Activated CD8-positive, alpha-beta memory T cell treated with anti-CD3 and anti-CD28 coated beads, Interleukin-2, amount 50 U/mL, for 4 hours (primary cell): ENCODE measurements around the gene CHRND.
"Not testable (repeated sequence)": the region's sequence is repeated elsewhere in the genome, so short reads cannot be mapped to it uniquely, and the experiment has no call there.

Experiments used
- DNase-seq: peaks from one replicate; pipeline ENCODE4 v3.0.0-alpha.2; 2020

Gene CHRND

GRCh38 chr2:232543928-232544631 is 18.1 kb downstream of the CHRND start:
- no peak for DNase-seq

GRCh38 chr2:232544674-232545073 is 18.7 kb downstream of the CHRND start:
- DNase-seq, result no peak

GRCh38 chr2:232545511-232546375 is 19.8 kb downstream of the CHRND start:
- no peak for DNase-seq

- no peak for DNase-seq
These were observed 22.0 kb downstream of the CHRND start for GRCh38 chr2:232547991-232548390.

- DNase-seq, result no peak
These were observed 23.8 kb downstream of the CHRND start for GRCh38 chr2:232549655-232550353.

- peak; percentile 90 for DNase-seq
These were observed 24.6 kb downstream of the CHRND start, which contains the start of the genes EIF4E2 and TIGD1 for GRCh38 chr2:232550354-232551249. Gene EIF4E2 (plus strand): TSS chr2:232550689. CDS start chr2:232550725, 36 bp downstream. Gene TIGD1 (minus strand): TSS chr2:232550557. CDS start chr2:232549882, 675 bp downstream.

GRCh38 chr2:232551250-232551638 is 25.3 kb downstream of the CHRND start:
- no peak for DNase-seq

GRCh38 chr2:232551776-232552175 is 25.8 kb downstream of the CHRND start:
- no peak for DNase-seq

- no peak for DNase-seq
These were observed 30.5 kb downstream of the CHRND start for GRCh38 chr2:232556426-232556825.

- no peak for DNase-seq
These were observed 36.7 kb downstream of the CHRND start for GRCh38 chr2:232562515-232563151.

- no peak for DNase-seq
These were observed 37.6 kb downstream of the CHRND start for GRCh38 chr2:232563580-232563979.

- no peak for DNase-seq
These were observed 41.8 kb downstream of the CHRND start for GRCh38 chr2:232567721-232568120.

- no peak for DNase-seq
These were observed 42.2 kb downstream of the CHRND start for GRCh38 chr2:232568161-232568560.

GRCh38 chr2:232569541-232569940 is 43.6 kb downstream of the CHRND start:
- DNase-seq, result no peak

- not testable (repeated sequence) for DNase-seq
These were observed 44.5 kb downstream of the CHRND start for GRCh38 chr2:232570481-232570880.

- DNase-seq, result no peak
These were observed 45.1 kb downstream of the CHRND start for GRCh38 chr2:232571026-232571474.

- no peak for DNase-seq
These were observed 47.1 kb downstream of the CHRND start for GRCh38 chr2:232573042-232573441.

- DNase-seq, result no peak
These were observed 47.9 kb downstream of the CHRND start for GRCh38 chr2:232573771-232574435.

GRCh38 chr2:232574674-232575403 is 48.9 kb downstream of the CHRND start:
- no peak for DNase-seq

- no peak for DNase-seq
These were observed 49.4 kb downstream of the CHRND start for GRCh38 chr2:232575404-232575746.
